Stomach smooth muscle (tissue), 2 donors: ENCODE results near the gene CLEC16A.

ENCODE experiments used
- H3K27ac ChIP-seq: one replicate; pipeline ENCODE4 v1.7.0; 2013; ENCODE audit warnings: mild to moderate bottlenecking, low read length, inconsistent platforms
- H3K27me3 ChIP-seq, 2 donors: one replicate each; pipeline ENCODE4 v1.7.0; 2013; ENCODE audit warnings: low read length in 2 of 2; ENCODE audit not compliant: insufficient read depth in 2 of 2, control insufficient read depth in 1 of 2
- H3K36me3 ChIP-seq, 2 donors: one replicate each; pipeline ENCODE4 v1.7.0; 2013; ENCODE audit warnings: low read length in 2 of 2; ENCODE audit not compliant: control insufficient read depth in 2 of 2, insufficient read depth in 2 of 2
- H3K4me1 ChIP-seq: one replicate; pipeline ENCODE4 v1.7.0; 2013; ENCODE audit warnings: low read length; ENCODE audit not compliant: control insufficient read depth, insufficient read depth
- H3K4me3 ChIP-seq, 2 donors: one replicate each; pipeline ENCODE4 v1.7.0; 2013; ENCODE audit warnings: low read length in 2 of 2
- H3K9ac ChIP-seq, 2 donors: one replicate each; pipeline ENCODE4 v1.7.0; 2013; ENCODE audit warnings: low read length in 2 of 2, mild to moderate bottlenecking in 1 of 2
- H3K9me3 ChIP-seq, 2 donors: one replicate each; pipeline ENCODE4 v1.7.0; 2013; ENCODE audit warnings: low read length in 2 of 2; ENCODE audit not compliant: control insufficient read depth in 2 of 2
- donor health status: healthy.
- donor health status: Pancreatic carcinoma.

CLEC16A gene, protein sequence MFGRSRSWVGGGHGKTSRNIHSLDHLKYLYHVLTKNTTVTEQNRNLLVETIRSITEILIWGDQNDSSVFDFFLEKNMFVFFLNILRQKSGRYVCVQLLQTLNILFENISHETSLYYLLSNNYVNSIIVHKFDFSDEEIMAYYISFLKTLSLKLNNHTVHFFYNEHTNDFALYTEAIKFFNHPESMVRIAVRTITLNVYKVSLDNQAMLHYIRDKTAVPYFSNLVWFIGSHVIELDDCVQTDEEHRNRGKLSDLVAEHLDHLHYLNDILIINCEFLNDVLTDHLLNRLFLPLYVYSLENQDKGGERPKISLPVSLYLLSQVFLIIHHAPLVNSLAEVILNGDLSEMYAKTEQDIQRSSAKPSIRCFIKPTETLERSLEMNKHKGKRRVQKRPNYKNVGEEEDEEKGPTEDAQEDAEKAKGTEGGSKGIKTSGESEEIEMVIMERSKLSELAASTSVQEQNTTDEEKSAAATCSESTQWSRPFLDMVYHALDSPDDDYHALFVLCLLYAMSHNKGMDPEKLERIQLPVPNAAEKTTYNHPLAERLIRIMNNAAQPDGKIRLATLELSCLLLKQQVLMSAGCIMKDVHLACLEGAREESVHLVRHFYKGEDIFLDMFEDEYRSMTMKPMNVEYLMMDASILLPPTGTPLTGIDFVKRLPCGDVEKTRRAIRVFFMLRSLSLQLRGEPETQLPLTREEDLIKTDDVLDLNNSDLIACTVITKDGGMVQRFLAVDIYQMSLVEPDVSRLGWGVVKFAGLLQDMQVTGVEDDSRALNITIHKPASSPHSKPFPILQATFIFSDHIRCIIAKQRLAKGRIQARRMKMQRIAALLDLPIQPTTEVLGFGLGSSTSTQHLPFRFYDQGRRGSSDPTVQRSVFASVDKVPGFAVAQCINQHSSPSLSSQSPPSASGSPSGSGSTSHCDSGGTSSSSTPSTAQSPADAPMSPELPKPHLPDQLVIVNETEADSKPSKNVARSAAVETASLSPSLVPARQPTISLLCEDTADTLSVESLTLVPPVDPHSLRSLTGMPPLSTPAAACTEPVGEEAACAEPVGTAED

DNA sequence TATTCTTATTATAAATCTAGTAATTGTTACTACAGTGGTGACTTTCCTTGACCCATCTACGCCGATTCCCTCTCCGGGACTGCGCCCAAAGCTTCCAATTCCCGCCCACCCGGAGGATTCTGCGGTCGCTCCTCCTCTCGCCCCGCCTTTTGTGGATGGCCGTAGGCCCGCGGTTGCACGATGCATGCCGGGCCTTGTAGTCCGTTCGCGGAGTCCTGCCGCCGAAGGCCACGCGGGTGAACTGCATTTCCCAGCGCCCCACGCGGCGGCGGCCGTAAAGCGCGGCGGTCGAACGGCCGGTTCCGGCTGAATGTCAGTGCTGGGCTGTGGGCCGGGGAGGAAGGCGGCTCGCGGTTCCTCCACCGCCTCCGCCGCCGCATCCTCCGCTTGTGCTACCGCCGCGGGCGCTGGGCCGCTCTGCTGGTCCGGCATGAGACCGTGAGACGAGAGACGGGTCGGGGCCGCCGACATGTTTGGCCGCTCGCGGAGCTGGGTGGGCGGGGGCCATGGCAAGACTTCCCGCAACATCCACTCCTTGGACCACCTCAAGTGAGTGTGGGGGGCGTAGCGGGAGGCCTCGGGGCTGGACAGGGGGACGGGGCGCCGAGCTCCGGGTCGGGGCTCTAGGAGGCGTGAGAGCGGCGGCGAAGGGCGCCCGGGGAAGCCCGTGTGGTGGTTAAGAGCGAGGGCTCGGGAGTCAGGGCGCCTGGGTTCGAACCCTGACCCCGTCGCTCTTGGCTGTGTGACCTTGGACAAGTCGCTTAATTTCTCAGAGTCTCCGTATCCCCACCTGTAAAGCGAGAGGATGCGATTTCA, at the start of gene CLEC16A:
CLEC16A (plus strand) TSS at position 316 of the 816 bp plus-strand sequence; CDS start at position 470, 154 bp downstream.
- no peaks in the 10 kb centered on the region for H3K9me3 ChIP-seq
- peak within 1 kb of the TSS; percentile 91 to 95 for H3K4me3 ChIP-seq
- peak within 1 kb of the TSS; percentile 80 to 83 for H3K9ac ChIP-seq
- H3K27me3 ChIP-seq, result no peaks in the 10 kb centered on the region
- H3K36me3 ChIP-seq, result no peaks in the 10 kb centered on the region
- peak within 1 kb of the TSS; percentile 73 for H3K27ac ChIP-seq
- peaks cover 52% of the 10 kb centered on the region for H3K4me1 ChIP-seq

DNA sequence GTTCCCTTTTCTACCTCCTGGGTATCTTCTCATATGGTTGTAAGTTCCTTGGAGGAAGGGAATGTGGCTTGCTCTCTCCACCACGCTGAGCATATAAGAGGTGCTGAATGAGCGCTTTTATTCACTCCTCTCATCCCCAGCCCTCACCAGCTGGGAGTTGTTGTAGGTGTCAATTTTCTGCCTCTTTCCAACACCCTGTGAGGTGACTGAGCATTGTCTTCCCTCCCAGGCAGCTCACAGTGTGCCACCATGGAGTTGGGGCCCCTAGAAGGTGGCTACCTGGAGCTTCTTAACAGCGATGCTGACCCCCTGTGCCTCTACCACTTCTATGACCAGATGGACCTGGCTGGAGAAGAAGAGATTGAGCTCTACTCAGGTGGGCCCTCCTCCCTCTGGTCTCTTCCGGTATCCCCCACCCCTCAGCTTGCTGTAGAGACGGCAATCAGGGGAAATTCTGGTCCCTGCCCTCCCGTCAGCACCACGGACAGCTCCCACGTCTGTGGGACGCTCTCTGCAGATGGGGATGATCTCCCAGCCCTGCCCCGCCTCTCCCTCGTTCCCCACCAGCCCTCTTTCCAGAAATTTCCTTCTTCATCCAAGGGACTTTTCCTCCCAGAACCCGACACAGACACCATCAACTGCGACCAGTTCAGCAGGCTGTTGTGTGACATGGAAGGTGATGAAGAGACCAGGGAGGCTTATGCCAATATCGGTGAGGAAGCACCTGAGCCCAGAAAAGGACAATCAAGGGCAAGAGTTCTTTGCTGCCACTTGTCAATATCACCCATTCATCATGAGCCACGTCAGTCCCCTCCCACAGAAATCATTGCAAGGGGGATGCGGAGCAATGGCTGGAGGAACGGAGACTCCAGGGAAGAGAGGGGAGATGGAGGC, 49.1 kb upstream of the CLEC16A start:
- H3K36me3 ChIP-seq, result no peaks in the 10 kb centered on the region
- no peaks in the 10 kb centered on the region for H3K4me1 ChIP-seq
- H3K9me3 ChIP-seq, result no peaks in the 10 kb centered on the region
- no peak overlapping the region for H3K27ac ChIP-seq
- H3K9ac ChIP-seq, result no peak overlapping the region
- H3K4me3 ChIP-seq, result no peak overlapping the region
- H3K27me3 ChIP-seq, result peaks cover 2% of the 10 kb centered on the region in 2 donors

DNA sequence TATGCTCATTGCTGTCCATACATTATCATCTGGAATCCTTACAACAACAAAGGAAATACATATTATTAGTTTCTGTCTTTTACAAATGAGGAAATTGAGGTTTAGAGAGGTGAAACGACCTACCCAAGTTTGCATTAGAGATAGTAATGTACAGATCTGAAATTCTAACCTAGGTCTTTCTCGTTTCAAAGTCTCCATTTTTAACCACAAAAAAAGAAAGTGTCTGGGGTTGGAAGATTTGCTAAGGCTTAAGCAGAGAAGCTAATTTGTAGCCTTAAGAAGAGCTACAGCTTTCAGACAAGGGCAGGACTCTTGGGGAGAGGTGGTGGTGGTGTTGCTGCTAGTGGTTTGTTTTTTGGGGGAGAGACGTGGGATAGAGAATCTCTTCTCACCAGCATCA, 48.2 kb upstream of the CLEC16A start:
- Histone ChIP-seq H3K9ac (no peak overlapping the region), H3K9me3 (no peaks in the 10 kb centered on the region), H3K36me3 (no peaks in the 10 kb centered on the region), H3K27ac (no peak overlapping the region), H3K4me1 (no peaks in the 10 kb centered on the region), H3K4me3 (no peak overlapping the region), H3K27me3 (peaks cover 2% of the 10 kb centered on the region in 2 donors)

DNA sequence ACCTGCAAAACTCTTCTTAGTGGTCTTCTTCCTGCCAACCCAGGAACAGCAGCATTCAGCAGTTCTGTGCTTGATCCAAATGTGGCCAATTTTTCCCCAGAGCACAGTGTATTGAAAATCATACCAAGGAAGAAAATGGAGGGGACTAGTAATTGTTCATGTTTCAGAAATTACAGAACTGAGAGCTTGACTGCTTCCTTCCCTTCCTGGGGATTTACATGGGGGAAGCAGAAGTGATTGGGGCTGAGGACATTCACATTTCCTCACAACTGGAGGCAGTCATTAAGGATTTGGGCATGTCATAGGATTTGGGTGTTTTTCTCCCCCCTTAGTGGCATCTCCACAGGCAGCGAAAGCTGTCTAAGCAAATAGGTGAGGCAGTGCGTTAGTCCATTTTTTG, 47.6 kb upstream of the CLEC16A start:
- H3K27ac ChIP-seq, result no peak overlapping the region
- H3K36me3 ChIP-seq, result no peaks in the 10 kb centered on the region
- no peaks in the 10 kb centered on the region for H3K4me1 ChIP-seq
- H3K9ac ChIP-seq, result no peak overlapping the region
- H3K9me3 ChIP-seq, result no peaks in the 10 kb centered on the region
- peaks cover 2% of the 10 kb centered on the region in 2 donors for H3K27me3 ChIP-seq
- no peak overlapping the region for H3K4me3 ChIP-seq

DNA sequence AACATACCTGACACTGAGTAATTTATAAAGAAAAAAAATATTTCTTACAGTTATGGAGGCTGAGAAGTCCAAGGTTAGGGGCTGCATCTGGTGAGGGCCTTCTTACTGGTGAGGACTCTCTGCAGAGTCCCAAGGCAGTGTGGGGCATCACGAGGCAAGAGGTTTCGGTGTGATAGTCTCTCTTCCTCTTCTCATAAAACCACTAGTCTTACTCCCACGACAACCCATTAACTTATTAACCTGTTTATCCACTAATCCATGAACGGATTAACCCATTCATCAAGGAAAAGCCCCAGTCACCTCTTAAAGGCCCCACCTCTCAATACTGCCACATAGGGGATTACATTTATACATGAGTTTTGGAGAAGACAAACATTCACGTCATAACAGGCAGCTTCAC, 47.2 kb upstream of the CLEC16A start:
- peaks cover 2% of the 10 kb centered on the region in 2 donors for H3K27me3 ChIP-seq
- no peak overlapping the region for H3K27ac ChIP-seq
- no peaks in the 10 kb centered on the region for H3K4me1 ChIP-seq
- H3K4me3 ChIP-seq, result no peak overlapping the region
- H3K9ac ChIP-seq, result no peak overlapping the region
- no peaks in the 10 kb centered on the region for H3K36me3 ChIP-seq
- H3K9me3 ChIP-seq, result no peaks in the 10 kb centered on the region

DNA sequence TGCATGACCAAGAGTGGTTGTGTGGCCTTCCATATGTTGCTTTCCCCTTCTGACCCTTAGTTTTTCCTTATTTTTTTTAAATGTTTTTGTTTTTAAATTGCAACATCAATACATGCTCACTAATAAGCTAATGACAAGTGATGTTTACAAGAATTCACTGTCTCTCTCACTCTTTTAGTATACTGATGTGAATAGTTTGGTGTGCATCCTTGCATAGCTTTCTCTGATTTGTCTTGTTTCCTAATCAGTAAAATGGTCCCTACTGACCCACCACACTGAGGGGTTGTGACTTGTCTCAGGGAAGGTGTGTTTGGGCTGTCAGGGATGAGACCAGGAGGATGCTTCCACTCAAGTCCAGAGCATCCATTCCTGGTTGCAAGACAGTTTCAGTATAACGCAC, 41.4 kb upstream of the CLEC16A start:
- no peak overlapping the region for H3K4me3 ChIP-seq
- H3K4me1 ChIP-seq, result no peaks in the 10 kb centered on the region
- H3K36me3 ChIP-seq, result no peaks in the 10 kb centered on the region
- peaks cover 4 to 8% of the 10 kb centered on the region in 2 donors for H3K9me3 ChIP-seq
- no peaks in the 10 kb centered on the region for H3K27me3 ChIP-seq
- H3K27ac ChIP-seq, result no peak overlapping the region
- H3K9ac ChIP-seq, result no peak overlapping the region

DNA sequence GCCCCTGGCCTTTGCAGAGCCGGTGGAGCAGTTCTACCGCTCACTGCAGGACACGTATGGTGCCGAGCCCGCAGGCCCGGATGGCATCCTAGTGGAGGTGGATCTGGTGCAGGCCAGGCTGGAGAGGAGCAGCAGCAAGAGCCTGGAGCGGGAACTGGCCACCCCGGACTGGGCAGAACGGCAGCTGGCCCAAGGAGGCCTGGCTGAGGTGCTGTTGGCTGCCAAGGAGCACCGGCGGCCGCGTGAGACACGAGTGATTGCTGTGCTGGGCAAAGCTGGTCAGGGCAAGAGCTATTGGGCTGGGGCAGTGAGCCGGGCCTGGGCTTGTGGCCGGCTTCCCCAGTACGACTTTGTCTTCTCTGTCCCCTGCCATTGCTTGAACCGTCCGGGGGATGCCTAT, 37.9 kb upstream of the CLEC16A start:
- no peak overlapping the region for H3K27ac ChIP-seq
- H3K9me3 ChIP-seq, result peaks cover 6 to 8% of the 10 kb centered on the region in 2 donors
- no peaks in the 10 kb centered on the region for H3K4me1 ChIP-seq
- H3K9ac ChIP-seq, result no peak overlapping the region
- no peaks in the 10 kb centered on the region for H3K27me3 ChIP-seq
- no peak overlapping the region for H3K4me3 ChIP-seq
- no peaks in the 10 kb centered on the region for H3K36me3 ChIP-seq

DNA sequence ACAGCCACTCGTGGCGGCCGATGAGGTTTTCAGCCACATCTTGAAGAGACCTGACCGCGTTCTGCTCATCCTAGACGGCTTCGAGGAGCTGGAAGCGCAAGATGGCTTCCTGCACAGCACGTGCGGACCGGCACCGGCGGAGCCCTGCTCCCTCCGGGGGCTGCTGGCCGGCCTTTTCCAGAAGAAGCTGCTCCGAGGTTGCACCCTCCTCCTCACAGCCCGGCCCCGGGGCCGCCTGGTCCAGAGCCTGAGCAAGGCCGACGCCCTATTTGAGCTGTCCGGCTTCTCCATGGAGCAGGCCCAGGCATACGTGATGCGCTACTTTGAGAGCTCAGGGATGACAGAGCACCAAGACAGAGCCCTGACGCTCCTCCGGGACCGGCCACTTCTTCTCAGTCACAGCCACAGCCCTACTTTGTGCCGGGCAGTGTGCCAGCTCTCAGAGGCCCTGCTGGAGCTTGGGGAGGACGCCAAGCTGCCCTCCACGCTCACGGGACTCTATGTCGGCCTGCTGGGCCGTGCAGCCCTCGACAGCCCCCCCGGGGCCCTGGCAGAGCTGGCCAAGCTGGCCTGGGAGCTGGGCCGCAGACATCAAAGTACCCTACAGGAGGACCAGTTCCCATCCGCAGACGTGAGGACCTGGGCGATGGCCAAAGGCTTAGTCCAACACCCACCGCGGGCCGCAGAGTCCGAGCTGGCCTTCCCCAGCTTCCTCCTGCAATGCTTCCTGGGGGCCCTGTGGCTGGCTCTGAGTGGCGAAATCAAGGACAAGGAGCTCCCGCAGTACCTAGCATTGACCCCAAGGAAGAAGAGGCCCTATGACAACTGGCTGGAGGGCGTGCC, 37.2 kb upstream of the CLEC16A start:
- H3K27ac ChIP-seq, result no peak overlapping the region
- no peak overlapping the region for H3K4me3 ChIP-seq
- H3K36me3 ChIP-seq, result no peaks in the 10 kb centered on the region
- no peaks in the 10 kb centered on the region for H3K27me3 ChIP-seq
- H3K9me3 ChIP-seq, result peaks cover 6 to 8% of the 10 kb centered on the region in 2 donors
- no peak overlapping the region for H3K9ac ChIP-seq
- no peaks in the 10 kb centered on the region for H3K4me1 ChIP-seq

DNA sequence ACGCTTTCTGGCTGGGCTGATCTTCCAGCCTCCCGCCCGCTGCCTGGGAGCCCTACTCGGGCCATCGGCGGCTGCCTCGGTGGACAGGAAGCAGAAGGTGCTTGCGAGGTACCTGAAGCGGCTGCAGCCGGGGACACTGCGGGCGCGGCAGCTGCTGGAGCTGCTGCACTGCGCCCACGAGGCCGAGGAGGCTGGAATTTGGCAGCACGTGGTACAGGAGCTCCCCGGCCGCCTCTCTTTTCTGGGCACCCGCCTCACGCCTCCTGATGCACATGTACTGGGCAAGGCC, 36.7 kb upstream of the CLEC16A start:
- Histone ChIP-seq H3K4me3 (no peak overlapping the region), H3K9me3 (peaks cover 5 to 6% of the 10 kb centered on the region in 2 donors), H3K4me1 (no peaks in the 10 kb centered on the region), H3K27me3 (no peaks in the 10 kb centered on the region), H3K9ac (no peak overlapping the region), H3K36me3 (no peaks in the 10 kb centered on the region), H3K27ac (no peak overlapping the region)
